SK-N-SH (cell line): ENCODE data around the gene HSPG2. TPM values are rescaled to one million over a fixed set of nuclear protein-coding genes. Genes with fewer than 3 reads are reported as not detected.

Experiments
- CTCF ChIA-PET: fragments of 300-600, 350-600 bp; formaldehyde crosslinking; extraction: SDS; loops from one replicate; lab custom pipeline; 2021; lab: Yijun Ruan, JAX
- POLR2A ChIA-PET: fragments of 350-600 bp; sonication (Branson Sonifier 250); formaldehyde crosslinking; extraction: SDS; loops from one replicate; lab custom pipeline; 2020; ENCODE audit warnings: antibody characterized with exemption, inconsistent platforms; lab: Yijun Ruan, JAX
- DNase-seq: peaks from one replicate; pipeline ENCODE4 v3.0.0; 2012
- H2AFZ ChIP-seq: fragments of 200-600 bp; sonication (generic); 2 replicates; pipeline ENCODE4 v1.8.1; 2016; ENCODE audit warnings: antibody characterized with exemption, mild to moderate bottlenecking, low read depth
- H3F3A ChIP-seq: fragments of 200-600 bp; sonication (generic); replicated peaks from 2 replicates; pipeline ENCODE3; 2016; ENCODE audit warnings: antibody characterized with exemption, mild to moderate bottlenecking; ENCODE audit not compliant: insufficient read depth
- H3K27ac ChIP-seq, 2 experiments: fragments of 200-500 bp in 1 of 2; fragments of 200-600 bp in 1 of 2; sonication (Bioruptor generic) in 1 of 2; sonication (generic), shearing (Covaris generic) in 1 of 2; 2 replicates each; pipeline versions ENCODE4 v1.5.1 to v1.6.1; 2014 to 2016; ENCODE audit warnings: low read depth in 2 of 2, inconsistent platforms in 1 of 2, low read length in 1 of 2, mild to moderate bottlenecking in 1 of 2, mixed read lengths in 1 of 2
- H3K27me3 ChIP-seq: fragments of 200-600 bp; sonication (generic), shearing (Covaris generic); 2 replicates; pipeline ENCODE4 v1.6.1; 2016; ENCODE audit warnings: mixed run types; ENCODE audit not compliant: insufficient read depth
- H3K36me3 ChIP-seq, 2 experiments: fragments of 200-500 bp in 1 of 2; fragments of 200-600 bp in 1 of 2; sonication (Bioruptor generic) in 1 of 2; sonication (generic) in 1 of 2; replicated peaks in 1 of 2; 2 replicates each; pipeline versions ENCODE3 to v1.5.1; 2014 to 2016; ENCODE audit warnings: low read length in 1 of 2, mild to moderate bottlenecking in 1 of 2; ENCODE audit not compliant: insufficient read depth in 2 of 2, control insufficient read depth in 1 of 2
- H3K4me1 ChIP-seq, 2 experiments: fragments of 200-500 bp in 1 of 2; fragments of 200-600 bp in 1 of 2; sonication (Bioruptor generic) in 1 of 2; sonication (generic), shearing (Covaris generic) in 1 of 2; 2 replicates each; pipeline versions ENCODE4 v1.5.1 to v1.6.1; 2014 to 2016; ENCODE audit warnings: low read depth in 1 of 2, low read length in 1 of 2, mixed run types in 1 of 2; ENCODE audit not compliant: insufficient read depth in 2 of 2, control insufficient read depth in 1 of 2
- H3K4me2 ChIP-seq: fragments of 200-600 bp; sonication (generic), shearing (Covaris generic); 2 replicates; pipeline ENCODE4 v1.6.1; 2017; ENCODE audit warnings: mixed run types
- H3K4me3 ChIP-seq, 2 experiments: fragments of 200-500 bp in 1 of 2; fragments of 200-600 bp in 1 of 2; sonication (Bioruptor generic) in 1 of 2; sonication (generic), shearing (Covaris generic) in 1 of 2; 2 replicates each; pipeline versions ENCODE4 v1.5.1 to v1.8.1; 2014 to 2016; ENCODE audit warnings: low read depth in 2 of 2, inconsistent platforms in 1 of 2, low read length in 1 of 2, mild to moderate bottlenecking in 1 of 2, mixed read lengths in 1 of 2, moderate library complexity in 1 of 2
- H3K79me2 ChIP-seq: fragments of 200-600 bp; sonication (generic); 2 replicates; pipeline ENCODE4 v1.8.1; 2017; ENCODE audit warnings: mild to moderate bottlenecking; ENCODE audit not compliant: insufficient read depth
- H3K9ac ChIP-seq: fragments of 200-600 bp; sonication (generic); 2 replicates; pipeline ENCODE4 v1.6.1; 2017; ENCODE audit warnings: mixed run types
- H3K9me2 ChIP-seq: fragments of 200-600 bp; sonication (generic); 2 replicates; pipeline ENCODE4 v1.6.1; 2017; ENCODE audit warnings: mixed run types
- H3K9me3 ChIP-seq: fragments of 200-600 bp; sonication (generic); 2 replicates; pipeline ENCODE4 v1.6.1; 2017; ENCODE audit warnings: mixed run types, mild to moderate bottlenecking, moderate library complexity
- H4K20me1 ChIP-seq: fragments of 200-600 bp; sonication (generic); 2 replicates; pipeline ENCODE4 v1.6.1; 2017; ENCODE audit warnings: mild to moderate bottlenecking, mixed run types; ENCODE audit not compliant: insufficient read depth
- CHD2 ChIP-seq: fragments of 150-350 bp; IDR thresholded peaks from 2 replicates; pipeline ENCODE4 v1.6.1; 2018; ENCODE audit warnings: low read length; ENCODE audit not compliant: partially characterized antibody
- FOXJ3 ChIP-seq: sonication (generic); formaldehyde crosslinking; IDR thresholded peaks from 2 replicates; pipeline ENCODE4 v1.5.1; 2020; ENCODE audit warnings: mild to moderate bottlenecking, missing genetic modification reagents
- JUND ChIP-seq: IDR thresholded peaks from 2 replicates; pipeline ENCODE4 v1.4.0; 2012
- MEF2A ChIP-seq: IDR thresholded peaks from 2 replicates; pipeline ENCODE4 v1.4.0; 2012; ENCODE audit warnings: low read depth, borderline replicate concordance
- MXI1 ChIP-seq: IDR thresholded peaks from 2 replicates; pipeline ENCODE4 v1.6.1; 2012; ENCODE audit warnings: mild to moderate bottlenecking, low read depth, low read length, improper control_type of control experiment
- RAD21 ChIP-seq: IDR thresholded peaks from 2 replicates; pipeline ENCODE4 v1.6.1; 2012; ENCODE audit warnings: mild to moderate bottlenecking, low read length
- TCF12 ChIP-seq: IDR thresholded peaks from 2 replicates; pipeline ENCODE4 v1.4.0; 2012
- WGBS: methylation state at CpG from one replicate; pipeline ENCODE4 v1.1.6; 2017; ENCODE audit warnings: low lambda C conversion rate; 5-methylcytosine and 5-hydroxymethylcytosine counted together
- polyA plus RNA-seq, 3 experiments: library from polyadenylated mRNA; depleted of rRNA; stranded (reverse); fragments of >200 nt; gene quantifications; 2 replicates each; pipeline ENCODE4 v1.2.3, GENCODE V29; 2012
- TF ChIP-seq, protein P1 (sequence below): fragments of 150-350 bp; IDR thresholded peaks from 2 replicates; pipeline ENCODE4 v1.6.1; 2016; ENCODE audit warnings: mild to moderate bottlenecking, low read depth, low read length
- TF ChIP-seq, protein P2 (sequence below): IDR thresholded peaks from 2 replicates; pipeline ENCODE4 v1.4.0; 2012; ENCODE audit warnings: low read depth, borderline replicate concordance
- TF ChIP-seq, protein P3 (sequence below): IDR thresholded peaks from 2 replicates; pipeline ENCODE4 v1.6.1; 2012; ENCODE audit warnings: mild to moderate bottlenecking, low read depth, low read length, moderate library complexity
- TF ChIP-seq, protein P4 (sequence below): IDR thresholded peaks from 2 replicates; pipeline ENCODE4 v1.4.0; 2012; ENCODE audit warnings: low read depth
- TF ChIP-seq, protein P5 (sequence below): IDR thresholded peaks from 2 replicates; pipeline ENCODE4; 2012

The HSPG2 gene
- polyA plus RNA-seq, 1 of the 3 experiments (the other 2 are of a cell fraction) = 28.9 TPM

DNA sequence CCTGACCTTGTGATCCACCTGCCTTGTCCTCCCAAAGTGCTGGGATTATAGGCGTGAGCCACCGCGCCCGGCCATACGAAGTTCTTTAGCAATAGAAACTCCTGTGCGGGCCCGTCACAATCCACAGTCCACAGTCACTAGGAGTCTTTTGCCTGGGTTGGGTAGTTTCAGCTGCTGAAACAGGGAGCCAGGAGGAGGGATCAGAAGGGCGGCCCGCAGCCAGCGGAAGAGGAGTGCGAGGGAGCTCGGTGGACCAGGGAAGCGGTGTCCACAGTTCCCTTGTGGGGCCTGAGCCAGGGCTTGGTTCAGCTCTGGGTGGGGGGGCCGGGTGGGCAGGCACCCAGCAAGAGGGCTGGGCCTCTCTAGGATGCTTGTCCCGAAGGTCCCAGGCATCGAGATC lies 17.9 kb upstream of the HSPG2 start:
- Histone ChIP-seq H3K9ac (no peak overlapping the region), H2AFZ (no peak overlapping the region), H3K4me3 (no peak overlapping the region), H3K27ac (no peak overlapping the region), H3K9me2 (no peaks in the 10 kb centered on the region), H3K4me2 (no peak overlapping the region), H3F3A (no peaks in the 10 kb centered on the region), H3K36me3 (no peaks in the 10 kb centered on the region), H3K4me1 (peaks cover 12 to 15% of the 10 kb centered on the region in 2 experiments; a peak in 3 of 4 replicates), H3K79me2 (no peaks in the 10 kb centered on the region), H3K27me3 (no peaks in the 10 kb centered on the region), H3K9me3 (no peaks in the 10 kb centered on the region), H4K20me1 (no peaks in the 10 kb centered on the region)
- ChIA-PET POLR2A (no interaction called here), CTCF (interaction anchor here (0.9 to 1.9 kb wide), 4 partner anchors 9 to 31 kb away, joined by 3 to 7 read pairs (median 4); no protein-coding TSS in a partner anchor)
- WGBS = 86% methylated on average over 16 of the region's 16 CpGs
- TF ChIP-seq FOXJ3 (CRISPR knock-in tag) (no peak), JUND (no peak), CHD2 (no peak), MEF2A (no peak), MXI1 (no peak)
- TF ChIP-seq, protein P1, sequence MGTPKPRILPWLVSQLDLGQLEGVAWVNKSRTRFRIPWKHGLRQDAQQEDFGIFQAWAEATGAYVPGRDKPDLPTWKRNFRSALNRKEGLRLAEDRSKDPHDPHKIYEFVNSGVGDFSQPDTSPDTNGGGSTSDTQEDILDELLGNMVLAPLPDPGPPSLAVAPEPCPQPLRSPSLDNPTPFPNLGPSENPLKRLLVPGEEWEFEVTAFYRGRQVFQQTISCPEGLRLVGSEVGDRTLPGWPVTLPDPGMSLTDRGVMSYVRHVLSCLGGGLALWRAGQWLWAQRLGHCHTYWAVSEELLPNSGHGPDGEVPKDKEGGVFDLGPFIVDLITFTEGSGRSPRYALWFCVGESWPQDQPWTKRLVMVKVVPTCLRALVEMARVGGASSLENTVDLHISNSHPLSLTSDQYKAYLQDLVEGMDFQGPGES = no peak
- TF ChIP-seq, protein P2, sequence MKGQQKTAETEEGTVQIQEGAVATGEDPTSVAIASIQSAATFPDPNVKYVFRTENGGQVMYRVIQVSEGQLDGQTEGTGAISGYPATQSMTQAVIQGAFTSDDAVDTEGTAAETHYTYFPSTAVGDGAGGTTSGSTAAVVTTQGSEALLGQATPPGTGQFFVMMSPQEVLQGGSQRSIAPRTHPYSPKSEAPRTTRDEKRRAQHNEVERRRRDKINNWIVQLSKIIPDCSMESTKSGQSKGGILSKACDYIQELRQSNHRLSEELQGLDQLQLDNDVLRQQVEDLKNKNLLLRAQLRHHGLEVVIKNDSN = no peak
- TF ChIP-seq, protein P3, sequence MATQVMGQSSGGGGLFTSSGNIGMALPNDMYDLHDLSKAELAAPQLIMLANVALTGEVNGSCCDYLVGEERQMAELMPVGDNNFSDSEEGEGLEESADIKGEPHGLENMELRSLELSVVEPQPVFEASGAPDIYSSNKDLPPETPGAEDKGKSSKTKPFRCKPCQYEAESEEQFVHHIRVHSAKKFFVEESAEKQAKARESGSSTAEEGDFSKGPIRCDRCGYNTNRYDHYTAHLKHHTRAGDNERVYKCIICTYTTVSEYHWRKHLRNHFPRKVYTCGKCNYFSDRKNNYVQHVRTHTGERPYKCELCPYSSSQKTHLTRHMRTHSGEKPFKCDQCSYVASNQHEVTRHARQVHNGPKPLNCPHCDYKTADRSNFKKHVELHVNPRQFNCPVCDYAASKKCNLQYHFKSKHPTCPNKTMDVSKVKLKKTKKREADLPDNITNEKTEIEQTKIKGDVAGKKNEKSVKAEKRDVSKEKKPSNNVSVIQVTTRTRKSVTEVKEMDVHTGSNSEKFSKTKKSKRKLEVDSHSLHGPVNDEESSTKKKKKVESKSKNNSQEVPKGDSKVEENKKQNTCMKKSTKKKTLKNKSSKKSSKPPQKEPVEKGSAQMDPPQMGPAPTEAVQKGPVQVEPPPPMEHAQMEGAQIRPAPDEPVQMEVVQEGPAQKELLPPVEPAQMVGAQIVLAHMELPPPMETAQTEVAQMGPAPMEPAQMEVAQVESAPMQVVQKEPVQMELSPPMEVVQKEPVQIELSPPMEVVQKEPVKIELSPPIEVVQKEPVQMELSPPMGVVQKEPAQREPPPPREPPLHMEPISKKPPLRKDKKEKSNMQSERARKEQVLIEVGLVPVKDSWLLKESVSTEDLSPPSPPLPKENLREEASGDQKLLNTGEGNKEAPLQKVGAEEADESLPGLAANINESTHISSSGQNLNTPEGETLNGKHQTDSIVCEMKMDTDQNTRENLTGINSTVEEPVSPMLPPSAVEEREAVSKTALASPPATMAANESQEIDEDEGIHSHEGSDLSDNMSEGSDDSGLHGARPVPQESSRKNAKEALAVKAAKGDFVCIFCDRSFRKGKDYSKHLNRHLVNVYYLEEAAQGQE = no peak
- TF ChIP-seq, protein P4, sequence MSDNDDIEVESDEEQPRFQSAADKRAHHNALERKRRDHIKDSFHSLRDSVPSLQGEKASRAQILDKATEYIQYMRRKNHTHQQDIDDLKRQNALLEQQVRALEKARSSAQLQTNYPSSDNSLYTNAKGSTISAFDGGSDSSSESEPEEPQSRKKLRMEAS = no peak
- no peak for DNase-seq

DNA sequence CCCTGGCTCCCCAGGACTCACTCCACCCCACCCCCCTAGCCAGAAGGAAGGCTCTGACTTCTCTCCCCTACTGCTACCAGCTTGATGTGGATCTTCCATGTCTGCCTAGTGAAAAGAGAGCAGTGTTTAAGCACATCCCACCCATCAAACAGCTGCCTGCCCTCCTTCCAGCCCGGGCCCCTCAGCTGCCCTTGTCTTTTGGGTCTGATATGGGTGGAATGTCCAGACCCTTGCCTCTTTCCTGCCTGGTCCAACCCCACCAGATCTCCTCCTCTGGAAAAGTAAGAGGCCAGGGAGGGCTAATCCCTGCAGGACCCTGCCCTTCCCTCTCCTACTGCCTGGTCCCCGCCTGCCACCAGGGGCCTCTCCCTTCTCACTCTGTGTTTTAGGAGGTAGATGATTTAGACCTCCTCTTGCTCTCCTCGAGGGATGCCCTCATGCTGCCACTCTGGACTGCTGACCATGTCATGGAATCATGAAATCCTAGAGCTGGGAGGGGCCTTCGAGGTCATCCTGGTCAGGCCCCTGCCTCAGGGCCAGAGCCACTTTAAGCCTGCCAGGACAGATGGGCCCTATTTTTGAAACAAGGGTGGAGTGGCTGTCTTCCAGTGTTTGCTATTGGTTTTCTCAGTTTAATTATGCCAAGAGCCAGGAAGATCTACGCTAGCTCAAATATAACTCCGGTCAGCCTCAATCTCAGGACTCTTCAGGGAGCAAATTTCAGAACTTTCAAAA lies 15.8 kb upstream of the HSPG2 start:
- POLR2A ChIA-PET = no interaction called here
- CTCF ChIA-PET = interaction anchor here (1.2 to 4.5 kb wide), 3 partner anchors 11 to 70 kb away, joined by 3 to 19 read pairs (median 3); no protein-coding TSS in a partner anchor
- H3K9me2 ChIP-seq = no peaks in the 10 kb centered on the region

More for the DNA sequence above, 15.8 kb upstream of the HSPG2 start:
- 90% methylated on average over 5 of the region's 6 CpGs for WGBS
- Histone ChIP-seq H4K20me1 (no peaks in the 10 kb centered on the region), H3K4me1 (peaks cover 12 to 15% of the 10 kb centered on the region in 2 experiments; a peak in 3 of 4 replicates), H3F3A (no peaks in the 10 kb centered on the region), H3K4me2 (no peak overlapping the region), H3K27me3 (no peaks in the 10 kb centered on the region), H3K4me3 (no peak overlapping the region), H3K9me3 (no peaks in the 10 kb centered on the region), H3K36me3 (no peaks in the 10 kb centered on the region), H3K27ac (no peak overlapping the region), H3K9ac (no peak overlapping the region), H3K79me2 (no peaks in the 10 kb centered on the region), H2AFZ (no peak overlapping the region)
- TF ChIP-seq JUND (no peak), TCF12 (no peak), MEF2A (no peak), RAD21 (no peak)
- TF ChIP-seq, protein P5, sequence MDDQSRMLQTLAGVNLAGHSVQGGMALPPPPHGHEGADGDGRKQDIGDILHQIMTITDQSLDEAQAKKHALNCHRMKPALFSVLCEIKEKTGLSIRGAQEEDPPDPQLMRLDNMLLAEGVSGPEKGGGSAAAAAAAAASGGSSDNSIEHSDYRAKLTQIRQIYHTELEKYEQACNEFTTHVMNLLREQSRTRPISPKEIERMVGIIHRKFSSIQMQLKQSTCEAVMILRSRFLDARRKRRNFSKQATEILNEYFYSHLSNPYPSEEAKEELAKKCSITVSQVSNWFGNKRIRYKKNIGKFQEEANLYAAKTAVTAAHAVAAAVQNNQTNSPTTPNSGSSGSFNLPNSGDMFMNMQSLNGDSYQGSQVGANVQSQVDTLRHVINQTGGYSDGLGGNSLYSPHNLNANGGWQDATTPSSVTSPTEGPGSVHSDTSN = no peak
- TF ChIP-seq, protein P1 = no peak
- DNase-seq = no peak
